Left lobe of liver (tissue), 2 donors: Measurements from ENCODE around the gene MED4. TPM values are rescaled to one million over a fixed set of nuclear protein-coding genes. Genes with fewer than 3 reads are reported as not detected.
"Not testable (repeated sequence)": the region's sequence is repeated elsewhere in the genome, so short reads cannot be mapped to it uniquely, and the experiment has no call there.

Experiments
- ATAC-seq: fragments of 200-7000 bp; cut with Tn5 transposase; one replicate; pipeline ENCODE4 v1.9.1; 2020; ENCODE audit warnings: mild to moderate bottlenecking, moderate library complexity
- DNase-seq: peaks from one replicate; pipeline ENCODE4 v3.0.0-alpha.2; 2020; ENCODE audit warnings: low spot score
- total RNA-seq: library from RNA; stranded (reverse); gene quantifications from one replicate; pipeline ENCODE4 v1.2.1, GENCODE V29; 2021
- donor health status: DM: no; HTN: no; CAD: no; lungs with moderate emphysema.
- donor health status: DM: no; HTN: yes; CAD: no.

Gene MED4
- total RNA-seq, 1 donor from 2014 or later = 14.7 TPM

GRCh38 chr13:48096670-48097069, 1.8 kb upstream of the MED4 start:
- ATAC-seq (peak; percentile 58), DNase-seq (no peak)

DNA sequence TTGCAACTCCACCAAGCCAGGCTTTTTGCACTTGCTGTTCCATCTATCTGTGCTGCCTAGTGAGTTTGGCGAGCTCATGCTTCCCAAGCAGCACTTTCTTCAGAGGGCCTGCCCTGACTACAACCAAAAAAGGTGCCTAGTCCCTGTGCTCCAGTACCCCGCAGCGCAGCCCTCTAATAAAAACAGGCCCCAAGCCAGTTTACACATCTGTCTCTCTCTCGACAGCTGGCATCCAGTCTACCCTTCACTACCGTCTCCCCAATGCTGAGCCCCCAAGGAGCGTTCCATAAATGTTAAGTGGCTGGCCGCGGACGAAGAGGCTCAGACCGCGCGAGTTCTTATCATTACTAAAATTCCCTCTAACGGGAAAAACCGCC, 512 bp downstream of the MED4 start:
- DNase-seq (no peak), ATAC-seq (no peak)

GRCh38 chr13:48093588-48093987, 1.3 kb downstream of the MED4 start:
- ATAC-seq (no peak), DNase-seq (no peak)

GRCh38 chr13:48086272-48086671, 8.6 kb downstream of the MED4 start:
- ATAC-seq = no peak
- no peak for DNase-seq

DNA sequence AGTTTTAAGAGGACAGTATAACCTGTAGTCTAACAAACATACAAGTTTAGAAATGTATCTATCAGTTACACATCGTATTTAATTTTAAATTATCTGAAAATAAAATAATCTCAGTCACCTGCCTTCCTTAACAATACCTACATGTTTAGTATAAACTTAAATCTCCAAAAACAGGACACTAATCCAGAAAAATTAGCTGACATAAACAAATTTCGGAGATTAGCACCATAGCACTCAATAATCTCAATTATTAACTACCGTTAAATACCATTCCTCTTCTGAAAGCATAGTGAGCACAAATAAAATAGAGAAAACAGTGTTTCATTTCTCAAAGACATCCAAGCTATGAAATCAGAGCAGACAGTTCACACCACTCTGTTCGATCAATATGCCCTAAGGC, 13.2 kb downstream of the MED4 start:
- DNase-seq (no peak), ATAC-seq (no peak)

- DNase-seq (no peak), ATAC-seq (peak; percentile 68)
Measured at GRCh38 chr13:48078251-48078656, 16.6 kb downstream of the MED4 start.

DNA sequence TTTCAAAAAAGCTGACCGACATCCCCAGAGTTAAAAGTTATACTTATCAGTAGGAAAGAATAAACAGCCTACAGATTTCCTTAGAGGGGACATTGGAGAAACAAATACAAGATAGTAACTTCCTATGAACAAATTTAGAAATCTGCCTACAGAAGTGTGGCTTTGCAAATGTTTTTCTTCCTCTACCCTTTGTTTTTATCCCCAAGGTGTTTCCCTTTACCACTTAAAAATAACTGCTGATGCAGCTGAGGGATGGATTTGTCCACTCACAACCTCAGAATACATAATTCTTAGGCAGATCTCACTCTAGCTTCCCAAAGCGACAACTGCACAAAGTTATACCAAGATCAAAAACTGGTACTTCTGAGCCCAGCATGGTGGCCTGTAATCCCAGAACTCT, 20.9 kb downstream of the MED4 start:
- ATAC-seq (no peak), DNase-seq (no peak)

DNA sequence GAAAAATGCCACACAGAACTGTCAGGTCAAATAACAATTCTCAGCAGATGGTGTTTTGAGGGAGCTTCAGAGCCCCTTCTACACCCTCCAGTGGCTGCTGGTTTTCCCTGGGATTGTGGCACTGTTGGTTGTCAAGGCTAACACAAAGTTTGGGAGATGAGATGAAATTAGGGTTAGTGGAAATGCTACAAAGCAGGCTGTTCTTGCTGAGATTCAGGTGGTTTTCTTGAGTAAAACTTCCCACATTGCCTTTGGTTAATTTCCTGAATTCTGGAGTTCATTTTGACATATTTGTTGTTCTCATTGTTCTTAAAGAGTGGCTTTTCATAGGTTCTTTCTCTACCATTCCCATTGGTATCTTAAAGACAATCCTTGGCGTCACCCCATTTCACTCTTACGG, 22.1 kb downstream of the MED4 start:
- ATAC-seq (no peak), DNase-seq (no peak)

GRCh38 chr13:48072304-48072703, 22.6 kb downstream of the MED4 start:
- DNase-seq (no peak), ATAC-seq (no peak)

DNA sequence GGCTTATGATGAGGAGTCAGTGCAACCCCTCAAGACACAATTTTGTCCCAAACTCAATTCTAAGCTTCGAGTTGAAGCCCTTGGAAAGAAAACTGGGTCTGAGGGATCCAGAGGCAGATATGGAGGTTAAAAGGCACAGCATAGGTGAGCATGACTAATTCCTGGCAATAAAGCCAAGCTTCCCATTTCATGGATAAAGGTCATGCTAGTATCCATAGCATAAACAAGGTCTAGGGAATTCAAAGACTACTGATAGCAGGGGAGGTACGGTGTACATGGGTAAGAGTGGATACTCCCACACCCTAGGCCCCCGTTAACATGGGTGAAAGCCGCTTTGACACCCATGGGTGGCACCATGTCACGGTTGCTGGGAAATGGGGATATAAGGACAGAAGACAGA, 24.0 kb downstream of the MED4 start:
- ATAC-seq (no peak), DNase-seq (no peak)

DNA sequence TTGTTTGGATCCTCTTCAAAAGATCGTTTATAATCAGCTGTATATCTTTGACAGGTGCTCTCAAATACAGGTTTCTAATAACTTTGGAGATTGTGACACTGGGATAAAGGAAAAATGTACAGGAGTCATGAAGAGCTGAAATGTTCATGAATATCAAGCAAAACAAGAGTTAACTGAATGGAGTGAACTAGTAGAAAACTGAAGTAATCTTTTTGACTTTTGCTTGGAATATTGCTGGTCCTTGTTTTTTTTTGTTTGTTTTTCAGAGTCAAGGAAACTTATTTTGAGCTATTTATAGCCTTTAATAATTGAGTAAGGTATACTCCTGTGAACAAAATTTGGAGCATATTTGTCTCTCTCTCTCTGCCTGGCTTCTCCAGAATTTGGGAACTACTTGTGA, 25.3 kb downstream of the MED4 start:
- ATAC-seq = no peak
- DNase-seq = no peak

DNA sequence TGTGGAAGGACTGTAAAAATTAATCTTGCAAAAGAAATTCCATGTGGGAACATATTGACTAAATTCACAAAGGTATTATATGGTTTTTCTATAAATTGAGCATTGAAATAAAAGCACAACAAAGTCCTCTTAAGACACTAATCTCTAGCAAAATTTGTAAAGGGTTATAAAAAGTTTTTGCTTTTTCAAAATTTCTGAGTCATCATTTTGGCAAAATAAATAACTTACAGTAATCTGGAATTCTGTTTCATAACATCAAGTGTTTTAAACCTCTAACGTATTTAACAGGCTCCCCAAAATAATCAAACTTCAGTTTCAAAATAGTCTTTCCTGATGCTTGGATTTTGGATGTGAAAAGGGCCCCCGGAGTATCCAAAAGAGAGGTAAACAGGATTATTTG, 26.0 kb downstream of the MED4 start:
- ATAC-seq = no peak
- DNase-seq = no peak

DNA sequence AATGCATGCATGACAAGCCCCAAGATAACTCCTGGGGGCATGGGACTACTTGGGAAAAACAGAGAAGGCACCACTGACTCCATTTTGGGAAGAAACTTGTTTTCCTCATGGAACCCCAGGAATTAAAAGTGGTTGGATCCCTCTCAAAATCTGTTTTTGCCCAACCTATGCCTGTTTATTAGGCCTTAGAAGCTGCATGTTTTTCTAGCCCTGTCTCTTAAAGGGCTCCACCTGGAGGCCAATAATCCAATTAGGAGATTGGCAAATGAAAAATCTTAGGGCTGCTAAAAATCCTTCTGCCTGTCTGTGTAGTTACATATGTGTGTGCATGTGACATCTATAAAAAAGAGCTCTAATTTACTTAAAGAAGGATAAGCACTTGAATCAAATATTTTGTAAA, 26.9 kb downstream of the MED4 start:
- DNase-seq (no peak), ATAC-seq (no peak)

DNA sequence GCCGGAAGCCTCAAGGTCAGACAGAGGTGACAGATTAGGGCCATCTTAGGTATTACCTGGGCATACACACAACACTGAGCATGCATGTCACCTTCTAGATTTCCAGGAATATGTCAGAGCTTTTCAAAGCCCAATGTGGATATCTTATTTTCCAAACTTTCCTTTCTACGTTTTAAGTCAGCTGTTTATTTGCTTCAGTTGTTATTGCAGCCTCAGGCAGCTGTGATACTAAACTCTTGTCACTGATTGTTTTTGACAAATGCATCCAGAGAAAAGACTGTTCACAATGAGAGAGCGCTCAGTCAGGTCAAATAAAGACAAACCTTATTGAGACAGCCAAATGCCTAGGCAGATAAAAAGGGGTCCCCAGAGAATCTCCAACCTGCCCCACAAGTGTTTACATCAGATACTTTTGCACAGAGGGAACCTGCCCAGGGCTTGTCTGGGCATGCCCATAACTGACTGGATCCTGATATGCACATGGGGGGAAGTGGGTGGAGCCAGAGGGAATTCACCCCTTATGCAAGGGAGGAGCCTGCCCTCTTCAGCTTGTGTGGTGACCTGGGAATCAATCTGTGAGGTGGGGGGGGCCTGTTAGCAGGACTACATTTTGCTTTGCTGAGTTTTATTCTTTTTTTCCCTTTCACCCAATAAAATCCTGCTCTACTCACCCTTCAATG, 28.5 kb downstream of the MED4 start:
- ATAC-seq = no peak
- DNase-seq = no peak

DNA sequence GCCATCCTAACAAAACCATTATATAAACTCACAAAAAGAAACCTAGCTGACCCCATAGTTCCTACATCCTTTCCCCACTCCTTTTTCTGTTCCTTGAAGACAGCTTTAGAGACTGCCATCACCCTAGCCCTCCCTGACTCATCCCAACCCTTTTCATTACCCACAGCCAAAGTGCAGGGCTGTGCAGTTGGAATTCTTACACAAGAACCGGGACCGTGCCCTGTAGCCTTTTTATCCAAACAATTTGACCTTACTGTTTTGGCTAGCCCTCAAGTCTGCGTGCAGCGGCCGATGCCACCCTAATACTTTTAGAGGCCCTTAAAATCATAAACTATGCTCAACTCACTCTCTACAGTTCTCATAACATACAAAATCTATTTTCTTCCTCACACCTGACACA, 35.0 kb downstream of the MED4 start:
- ATAC-seq = not testable (repeated sequence)
- DNase-seq = peak; percentile 50

GRCh38 chr13:48058536-48058935, 36.4 kb downstream of the MED4 start:
- not testable (repeated sequence) for DNase-seq, ATAC-seq

GRCh38 chr13:48055712-48056111, 39.2 kb downstream of the MED4 start:
- no peak for DNase-seq
- no peak for ATAC-seq

- DNase-seq = no peak
- ATAC-seq = no peak
Measured at GRCh38 chr13:48054601-48055000, 40.3 kb downstream of the MED4 start.

GRCh38 chr13:48050550-48050949, 44.4 kb downstream of the MED4 start:
- DNase-seq (no peak), ATAC-seq (no peak)

DNA sequence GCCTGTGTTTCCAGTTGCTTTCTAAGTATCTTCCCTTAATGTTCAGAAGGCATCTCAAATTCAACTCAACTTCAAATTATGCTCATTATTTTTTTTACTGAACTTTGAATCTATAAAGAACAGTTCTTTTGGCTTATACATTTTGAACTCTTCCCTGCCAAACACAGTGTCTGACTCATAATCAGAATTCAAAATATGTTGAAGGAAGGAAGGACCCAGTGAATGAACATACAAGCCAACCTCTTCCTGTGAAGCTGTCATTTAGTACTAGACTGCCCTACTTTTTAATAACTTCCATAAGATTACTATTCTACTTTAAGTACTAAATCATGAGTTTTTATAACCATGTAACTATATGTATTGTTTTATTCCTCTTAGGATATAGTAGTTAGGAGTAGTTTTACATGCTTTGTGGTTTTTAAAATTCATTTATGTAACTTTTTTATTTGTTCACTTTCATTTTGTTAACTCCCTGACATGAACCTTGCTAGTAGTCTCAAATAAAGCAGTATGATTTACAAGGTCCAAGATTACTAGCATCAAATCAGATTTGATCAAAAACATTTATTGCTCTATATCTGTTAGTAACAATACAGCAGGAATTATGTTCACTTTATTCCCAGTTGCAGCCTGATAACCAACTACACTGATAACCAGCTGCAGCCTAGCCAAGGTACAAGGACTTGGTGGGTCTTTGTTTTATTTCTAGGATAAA, 51.0 kb downstream of the MED4 start:
- no peak for ATAC-seq
- no peak for DNase-seq

DNA sequence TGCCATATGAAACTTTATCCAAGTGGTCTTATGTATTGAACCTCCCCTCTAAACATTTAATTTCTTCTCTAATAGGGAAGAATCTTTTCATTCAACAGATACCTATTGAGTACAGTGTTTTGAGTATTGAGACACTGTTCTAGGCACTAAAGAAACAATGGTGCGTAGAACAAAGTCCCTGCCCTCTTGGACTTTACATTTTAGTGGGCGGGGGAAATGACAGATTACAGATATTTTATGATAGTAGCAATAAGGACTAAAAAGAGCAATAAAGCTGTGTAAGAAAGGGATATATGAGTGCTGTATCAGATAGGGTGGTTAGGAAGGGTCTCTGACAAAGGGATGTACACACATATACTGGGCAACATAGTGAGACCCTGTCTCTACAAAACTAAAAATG, 52.0 kb downstream of the MED4 start:
- ATAC-seq (no peak), DNase-seq (no peak)

- DNase-seq (no peak), ATAC-seq (no peak)
Measured at GRCh38 chr13:48040896-48041295, 54.0 kb downstream of the MED4 start.

DNA sequence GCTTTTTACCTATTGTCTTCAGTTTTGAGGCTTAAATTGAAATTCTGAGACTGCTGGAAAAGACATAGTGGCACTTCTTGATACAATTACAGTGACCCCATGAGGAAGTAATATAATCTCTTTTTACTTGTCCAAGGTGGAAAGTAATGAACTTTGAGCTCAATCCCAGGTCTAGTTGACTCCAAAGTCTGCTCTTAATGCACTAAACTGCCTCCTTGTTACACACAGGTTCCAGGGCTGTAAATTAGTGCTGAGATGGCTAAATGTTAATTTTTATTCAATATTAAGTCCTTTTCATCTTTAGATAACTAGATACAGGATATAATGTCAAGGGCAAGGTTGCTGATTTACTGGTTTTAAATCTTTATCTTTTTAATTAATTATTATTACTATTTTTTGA, 54.9 kb downstream of the MED4 start:
- ATAC-seq (no peak), DNase-seq (no peak)
